ENCODE data around the gene GTF2H2.
"Not testable (repeated sequence)": the region's sequence is repeated elsewhere in the genome, so short reads cannot be mapped to it uniquely, and the experiment has no call there.

GTF2H2 gene

DNA sequence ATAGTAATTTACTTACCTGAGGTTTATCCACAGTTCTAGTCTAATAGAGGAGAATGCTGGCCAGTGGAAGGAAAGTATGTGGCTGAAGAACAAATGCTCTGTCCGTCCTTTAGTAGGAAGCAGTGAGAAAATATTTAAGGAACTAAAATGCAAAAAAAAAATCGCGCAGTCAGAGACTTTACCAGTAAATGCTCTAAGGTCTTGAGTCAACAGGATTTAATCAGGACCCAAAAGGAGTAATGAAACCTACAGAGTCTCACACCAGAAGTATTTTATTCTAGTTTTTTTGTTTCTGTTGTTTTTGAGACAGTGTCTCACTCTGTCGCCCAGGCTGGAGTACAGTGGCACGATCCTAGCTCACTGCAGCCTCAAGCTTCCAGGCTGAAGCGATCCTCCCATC lies 46.8 kb downstream of the GTF2H2 start:
- H3K27ac ChIP-seq; DNase-seq (ENCODE audit: low spot score); POLR2A ChIA-PET (ENCODE audit: low non-redundant PET); CTCF ChIA-PET: not testable (repeated sequence)

GRCh38 chr5:71018376-71019005 lies 49.0 kb downstream of the GTF2H2 start:
- DNase-seq (ENCODE audit: low spot score); POLR2A ChIA-PET (ENCODE audit: low non-redundant PET); H3K27ac ChIP-seq; CTCF ChIA-PET: not testable (repeated sequence)

DNA sequence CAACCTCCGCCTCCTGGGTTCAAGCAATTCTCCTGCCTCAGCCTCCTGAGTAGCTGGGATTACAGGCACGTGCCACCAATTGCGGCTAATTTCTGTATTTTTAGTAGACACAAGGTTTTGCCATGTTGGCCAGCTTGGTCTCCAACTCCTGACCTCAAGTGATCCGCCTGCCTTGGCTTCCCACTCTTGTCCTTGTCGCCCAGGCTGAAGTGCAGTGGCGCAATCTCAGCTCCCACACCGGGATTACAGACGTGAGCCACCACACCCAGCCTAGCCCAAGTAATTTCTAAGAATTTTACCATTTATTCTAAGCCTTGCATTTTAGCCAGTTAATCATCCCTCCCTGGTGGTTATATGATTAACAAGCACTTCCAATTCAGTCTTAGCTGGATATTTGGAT lies 53.3 kb downstream of the GTF2H2 start:
- CTCF ChIA-PET = no interaction called here
- POLR2A ChIA-PET (ENCODE audit: low non-redundant PET) = no interaction called here
- TF ChIP-seq, protein P1, sequence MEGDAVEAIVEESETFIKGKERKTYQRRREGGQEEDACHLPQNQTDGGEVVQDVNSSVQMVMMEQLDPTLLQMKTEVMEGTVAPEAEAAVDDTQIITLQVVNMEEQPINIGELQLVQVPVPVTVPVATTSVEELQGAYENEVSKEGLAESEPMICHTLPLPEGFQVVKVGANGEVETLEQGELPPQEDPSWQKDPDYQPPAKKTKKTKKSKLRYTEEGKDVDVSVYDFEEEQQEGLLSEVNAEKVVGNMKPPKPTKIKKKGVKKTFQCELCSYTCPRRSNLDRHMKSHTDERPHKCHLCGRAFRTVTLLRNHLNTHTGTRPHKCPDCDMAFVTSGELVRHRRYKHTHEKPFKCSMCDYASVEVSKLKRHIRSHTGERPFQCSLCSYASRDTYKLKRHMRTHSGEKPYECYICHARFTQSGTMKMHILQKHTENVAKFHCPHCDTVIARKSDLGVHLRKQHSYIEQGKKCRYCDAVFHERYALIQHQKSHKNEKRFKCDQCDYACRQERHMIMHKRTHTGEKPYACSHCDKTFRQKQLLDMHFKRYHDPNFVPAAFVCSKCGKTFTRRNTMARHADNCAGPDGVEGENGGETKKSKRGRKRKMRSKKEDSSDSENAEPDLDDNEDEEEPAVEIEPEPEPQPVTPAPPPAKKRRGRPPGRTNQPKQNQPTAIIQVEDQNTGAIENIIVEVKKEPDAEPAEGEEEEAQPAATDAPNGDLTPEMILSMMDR (conservative IDR thresholded peaks at IDR 0.05; ENCODE audit: low read depth) = no peak
- DNase-seq (ENCODE audit: low spot score) = no peak
- no peak overlapping the region for H3K27ac ChIP-seq

DNA sequence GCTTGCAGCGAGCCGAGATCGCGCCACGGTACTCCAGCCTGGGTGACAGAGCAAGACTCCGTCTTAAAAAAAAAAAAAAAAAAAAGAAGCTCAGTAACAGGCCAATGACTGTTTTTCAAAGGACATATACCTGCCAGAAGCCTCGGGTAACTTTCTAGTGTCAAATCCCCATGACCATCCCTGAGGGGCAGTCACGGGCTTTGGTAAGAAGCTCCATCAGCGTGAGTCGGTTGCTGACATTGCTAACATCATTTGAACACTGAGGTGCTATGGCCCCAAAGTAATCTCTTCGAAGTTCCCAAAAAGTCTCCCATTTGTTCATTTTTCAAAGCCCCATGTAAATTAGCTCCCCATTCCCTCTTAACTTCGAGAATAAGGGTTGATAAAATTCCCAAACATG lies 53.9 kb downstream of the GTF2H2 start:
- no peak overlapping the region for H3K27ac ChIP-seq
- no peak for DNase-seq (ENCODE audit: low spot score)
- ChIA-PET POLR2A (ENCODE audit: low non-redundant PET) (no interaction called here), CTCF (no interaction called here)
- TF ChIP-seq, protein P1 (conservative IDR thresholded peaks at IDR 0.05; ENCODE audit: low read depth) = no peak

- CTCF ChIA-PET = no interaction called here
- TF ChIP-seq, protein P1 (conservative IDR thresholded peaks at IDR 0.05; ENCODE audit: low read depth) = no peak
- no peak for DNase-seq (ENCODE audit: low spot score)
These were observed 56.2 kb downstream of the GTF2H2 start for GRCh38 chr5:71011194-71011792.

DNA sequence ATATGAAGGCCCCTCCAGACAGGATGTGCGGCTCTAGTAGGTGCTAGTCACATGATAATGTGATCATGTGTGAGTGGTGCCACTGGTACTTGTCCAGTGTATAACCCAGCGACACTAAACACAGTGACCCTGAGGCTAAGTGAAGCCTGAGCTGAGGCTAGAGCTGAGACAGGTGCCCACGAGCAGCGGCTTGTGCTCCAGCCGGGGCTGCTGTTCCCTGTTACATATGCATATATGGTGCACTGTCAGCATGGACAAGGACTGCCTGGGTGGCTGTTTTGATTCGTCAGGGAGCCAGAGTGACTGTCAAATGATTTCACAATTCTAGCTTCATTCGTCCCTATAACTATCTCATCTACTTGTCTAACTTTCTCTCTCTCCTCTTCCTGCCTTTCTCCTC lies 60.5 kb downstream of the GTF2H2 start:
- CTCF ChIA-PET; POLR2A ChIA-PET (ENCODE audit: low non-redundant PET); H3K27ac ChIP-seq; DNase-seq (ENCODE audit: low spot score): not testable (repeated sequence)

More at GRCh38 chr5:71011194-71011792, 56.2 kb downstream of the GTF2H2 start:
- H3K27ac ChIP-seq = no peak overlapping the region
- POLR2A ChIA-PET (ENCODE audit: low non-redundant PET) = no interaction called here
